HUDEP-2 (cell line): Measurements from ENCODE around the gene SENP6.

ENCODE experiments used
- DNase-seq, 76 experiments: peaks; one replicate each; lab custom pipeline; 2025; ENCODE audit not compliant: unreplicated experiment in 76 of 76; lab: John Stamatoyannopoulos, UW

Gene SENP6

DNA sequence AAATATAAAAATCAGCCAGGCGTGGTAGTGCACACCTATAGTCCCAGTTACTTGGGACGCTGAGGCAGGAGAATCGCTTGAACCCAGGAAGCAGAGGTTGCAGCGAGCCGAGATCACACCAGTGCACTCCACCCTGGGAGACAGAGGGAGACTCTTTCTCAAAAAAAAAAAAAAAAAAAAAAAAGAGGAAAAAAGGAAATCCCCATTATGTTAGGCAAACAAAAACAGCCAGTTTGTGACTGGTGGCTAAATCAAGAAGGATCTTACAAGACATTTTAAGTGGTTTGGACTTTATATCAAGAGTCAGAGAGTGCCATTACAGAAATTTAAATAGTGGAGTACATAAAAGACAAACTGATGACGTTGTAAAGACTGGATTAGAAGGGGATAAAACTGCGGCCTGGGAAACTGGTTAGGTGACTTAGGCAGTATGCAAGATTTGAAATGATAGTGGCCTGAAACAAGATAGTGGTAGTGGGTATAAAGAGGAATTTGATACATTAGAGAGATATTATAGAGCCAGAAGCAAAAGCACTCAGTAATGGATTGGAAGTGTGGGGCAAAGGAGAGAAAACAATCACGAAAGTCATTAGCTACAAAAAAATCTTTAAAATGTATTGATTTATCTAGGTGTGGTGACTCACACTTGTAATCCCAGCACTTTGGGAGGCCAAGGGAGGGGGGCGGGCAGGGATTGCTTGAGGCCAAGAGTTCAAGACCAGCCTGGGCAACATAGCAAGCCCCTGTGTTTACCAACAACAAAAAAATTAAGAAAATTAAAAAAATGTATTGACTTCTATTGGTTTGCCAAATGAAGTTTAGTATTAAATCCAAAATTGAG lies 145.7 kb downstream of the SENP6 start:
- no peak for DNase-seq

DNA sequence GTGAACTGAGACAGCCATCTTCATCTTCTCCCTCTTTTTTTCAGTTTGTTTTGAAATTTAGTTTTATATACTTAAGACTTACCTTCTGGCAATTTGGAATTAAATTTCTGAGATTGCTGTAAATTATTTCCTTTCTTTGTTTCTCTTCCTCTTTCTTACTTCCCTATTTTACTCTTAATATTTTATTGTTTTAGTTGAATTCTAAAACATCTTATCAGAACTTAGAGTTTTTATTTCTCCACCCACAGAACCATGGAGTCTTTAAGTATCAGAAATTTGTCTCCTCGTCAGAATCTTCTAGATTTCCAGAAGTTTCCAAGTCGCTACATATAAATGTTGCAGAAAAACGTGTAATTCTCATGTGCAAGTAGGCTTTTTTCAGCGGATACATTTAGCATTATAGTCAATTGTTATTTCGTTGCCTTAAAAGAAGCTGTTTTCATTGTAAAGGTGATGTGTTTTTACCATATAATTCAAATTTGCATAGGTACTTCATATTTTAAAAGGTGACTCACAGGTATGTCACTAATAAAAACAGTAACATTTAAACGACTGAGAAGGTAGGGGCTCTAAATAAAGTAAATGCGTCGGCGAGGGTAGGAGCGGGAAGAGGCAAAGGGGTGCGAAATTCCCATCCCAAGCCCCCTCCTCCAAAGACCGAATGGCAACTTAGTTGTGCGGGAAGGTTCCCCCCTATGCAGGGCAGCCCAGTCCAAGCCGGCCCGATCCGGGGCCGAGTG lies 146.5 kb downstream of the SENP6 start:
- DNase-seq: peak in 2 of 76 experiments; percentile 16 to 24

DNA sequence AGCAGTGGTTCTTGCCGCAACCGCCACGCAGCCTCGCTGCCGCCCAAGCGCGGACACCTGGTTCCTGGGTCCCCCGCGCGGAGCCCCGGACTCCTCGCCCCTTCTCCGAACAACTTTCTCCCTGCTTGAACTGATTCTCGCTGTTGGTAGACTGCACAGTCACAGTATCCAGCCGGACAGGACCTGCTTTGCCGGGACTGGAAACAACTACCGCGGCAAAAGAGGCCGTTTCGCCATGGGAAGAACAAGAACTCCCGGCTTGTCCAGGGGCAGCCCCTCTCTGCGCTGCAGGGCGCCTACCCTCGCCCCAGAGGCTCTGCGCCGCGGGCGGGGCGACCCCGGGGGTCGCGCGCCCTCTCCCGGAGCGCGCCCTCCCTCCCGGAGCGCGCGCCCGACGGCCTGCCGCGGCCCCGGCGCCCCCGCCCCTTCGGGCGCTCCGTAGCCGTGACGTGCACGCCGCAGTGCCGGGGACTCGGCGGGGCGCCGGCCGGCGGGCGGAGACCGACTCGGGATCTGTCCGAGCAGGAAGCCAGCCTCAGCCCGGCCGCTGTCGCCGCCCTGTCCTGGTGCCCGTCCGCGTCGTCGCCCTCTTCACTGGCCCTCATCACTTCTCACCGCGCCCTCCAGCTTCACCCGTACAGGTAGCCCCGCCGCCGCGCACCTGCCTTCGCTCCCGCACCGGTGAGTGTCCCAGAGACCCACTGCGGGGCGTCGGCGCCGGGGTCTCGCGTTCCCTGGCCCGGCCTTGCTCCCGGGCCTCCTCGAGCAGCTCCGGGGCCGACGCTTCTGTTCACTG lies 147.3 kb downstream of the SENP6 start, which contains the start of gene MYO6:
TSS of gene MYO6 (plus strand) at position 497 of the 796 bp plus-strand sequence. CDS start 68,309 bp downstream, outside the sequence.
- DNase-seq: peak in 52 of 76 experiments; percentile 6 to 66 (median 39)

DNA sequence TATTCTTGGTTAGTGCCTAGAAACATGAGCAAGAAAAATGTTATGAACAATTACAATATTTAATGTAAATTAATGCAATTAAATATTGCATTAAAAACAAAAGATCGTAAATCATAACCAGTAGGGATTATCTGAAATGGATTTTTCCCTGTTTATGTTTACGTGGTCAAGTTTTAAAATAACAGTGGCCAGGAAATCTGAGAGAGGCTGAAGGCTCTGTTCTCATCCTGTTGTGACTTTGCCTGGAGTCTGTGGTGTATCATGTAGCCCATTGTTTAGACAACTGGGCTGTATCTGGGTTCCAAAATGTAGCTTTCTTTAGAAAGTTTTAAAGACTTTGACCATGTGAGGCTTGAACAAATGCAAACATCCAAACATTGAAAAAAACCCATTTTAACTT lies 149.8 kb downstream of the SENP6 start:
- no peak for DNase-seq

DNA sequence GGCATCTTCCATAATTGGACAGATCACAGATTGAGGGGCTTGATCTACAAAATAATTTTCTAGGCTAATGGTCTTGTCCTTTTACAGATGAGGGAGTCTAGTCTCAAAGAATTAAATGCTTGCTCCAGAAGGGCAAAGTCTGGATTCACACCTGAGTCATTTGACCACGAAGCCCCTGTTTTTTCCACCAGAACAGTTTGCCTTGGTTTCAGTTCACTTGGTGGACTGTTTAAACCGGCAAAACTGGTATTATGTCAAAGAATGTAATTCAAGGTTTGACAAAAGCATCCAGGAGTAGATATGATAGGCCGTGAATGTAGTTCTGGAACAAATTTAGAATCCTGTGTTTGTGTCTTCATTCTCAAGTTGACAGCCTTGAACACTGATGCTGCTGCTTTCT lies 150.7 kb downstream of the SENP6 start:
- no peak for DNase-seq

DNA sequence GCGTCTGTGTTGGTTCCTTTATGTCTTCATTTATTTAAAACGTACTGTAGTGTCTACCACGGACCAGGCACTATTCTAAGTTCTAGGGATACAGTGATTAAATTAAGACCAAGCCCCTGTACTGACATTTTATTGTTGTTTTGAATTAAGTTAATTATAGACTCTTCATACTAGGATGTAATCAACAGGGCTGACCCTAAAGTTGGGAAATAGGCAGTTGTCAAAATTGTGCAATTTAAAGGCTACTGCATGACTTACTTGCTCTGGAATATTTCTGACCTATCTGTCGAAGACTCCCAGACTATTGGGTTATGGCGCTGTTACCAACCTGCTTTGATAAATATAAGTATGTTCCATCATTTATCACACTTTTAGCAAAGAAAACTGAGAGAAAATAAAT lies 154.0 kb downstream of the SENP6 start:
- no peak for DNase-seq

DNA sequence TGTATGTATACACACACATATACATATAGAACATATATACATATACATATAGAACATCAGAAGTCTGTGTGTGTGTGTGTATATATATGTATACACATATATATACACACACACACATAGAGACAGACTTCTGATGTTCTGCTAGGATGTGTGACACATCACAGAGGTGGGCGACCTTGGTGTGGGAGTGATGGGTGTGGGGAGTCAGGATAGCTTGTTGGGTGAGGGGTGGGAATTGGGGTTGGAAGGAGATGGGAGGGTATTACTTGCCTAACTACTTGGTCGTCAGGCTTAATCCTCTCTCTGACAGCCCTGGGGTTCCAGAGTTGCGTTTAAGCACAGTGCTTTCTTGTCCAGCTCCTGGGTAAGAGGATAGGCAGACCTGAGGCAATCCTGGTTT lies 155.6 kb downstream of the SENP6 start:
- DNase-seq: no peak

DNA sequence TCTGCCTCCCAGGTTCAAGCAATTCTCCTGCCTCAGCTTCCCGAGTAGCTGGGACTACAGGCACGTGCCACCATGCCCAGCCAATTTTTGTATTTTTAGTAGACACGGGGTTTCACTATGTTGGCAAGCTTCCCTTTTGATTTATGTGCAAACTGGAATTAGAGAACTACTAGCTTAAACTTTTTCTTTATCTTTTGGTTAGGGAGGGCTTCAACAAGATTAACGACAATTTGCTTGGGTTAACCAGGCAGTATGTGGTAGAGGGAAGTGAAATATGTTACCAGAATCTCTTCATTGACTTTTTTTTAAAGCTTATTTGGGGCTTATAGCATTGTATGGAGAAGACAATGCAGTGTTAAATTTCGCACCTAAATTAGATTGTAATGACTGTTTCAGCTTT lies 156.4 kb downstream of the SENP6 start:
- no peak for DNase-seq

DNA sequence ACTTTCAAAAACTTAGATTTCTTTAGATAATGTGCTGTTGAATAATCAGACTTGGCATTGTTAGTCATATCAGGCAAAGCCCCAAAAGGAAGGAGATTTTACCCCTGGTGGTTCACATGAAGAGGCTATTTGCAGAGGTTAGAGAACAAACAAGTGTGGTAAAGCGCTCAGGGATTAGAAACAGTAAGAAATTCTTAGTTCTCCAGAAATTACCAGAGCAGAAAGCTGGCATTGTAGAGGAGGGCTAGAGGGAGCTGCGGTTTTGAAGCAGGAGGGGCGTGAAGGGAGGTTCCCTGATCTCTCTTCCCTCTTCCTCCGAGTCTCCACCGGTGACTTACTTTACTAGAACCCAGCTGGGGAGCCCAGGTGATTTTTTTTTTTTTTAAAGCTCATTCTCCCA lies 157.5 kb downstream of the SENP6 start:
- no peak for DNase-seq

DNA sequence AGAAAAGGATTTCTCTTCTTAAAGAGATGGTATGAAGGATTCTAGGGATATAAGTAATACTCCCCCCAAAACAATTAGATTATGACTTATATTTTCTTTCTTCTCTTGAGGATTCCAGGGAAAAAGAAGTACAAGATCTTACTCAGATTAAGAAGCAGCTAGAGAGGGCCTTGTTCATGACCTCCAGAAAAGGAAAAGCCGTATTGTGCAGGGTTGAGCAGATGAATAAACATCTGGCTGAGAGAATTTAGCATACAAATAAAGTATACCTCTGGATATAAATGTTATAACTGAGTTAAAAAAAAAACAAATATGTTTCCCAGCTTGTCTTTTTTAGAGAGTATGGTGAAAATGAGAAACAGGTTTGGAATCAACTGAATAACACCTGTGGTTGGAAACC lies 158.6 kb downstream of the SENP6 start:
- no peak for DNase-seq

DNA sequence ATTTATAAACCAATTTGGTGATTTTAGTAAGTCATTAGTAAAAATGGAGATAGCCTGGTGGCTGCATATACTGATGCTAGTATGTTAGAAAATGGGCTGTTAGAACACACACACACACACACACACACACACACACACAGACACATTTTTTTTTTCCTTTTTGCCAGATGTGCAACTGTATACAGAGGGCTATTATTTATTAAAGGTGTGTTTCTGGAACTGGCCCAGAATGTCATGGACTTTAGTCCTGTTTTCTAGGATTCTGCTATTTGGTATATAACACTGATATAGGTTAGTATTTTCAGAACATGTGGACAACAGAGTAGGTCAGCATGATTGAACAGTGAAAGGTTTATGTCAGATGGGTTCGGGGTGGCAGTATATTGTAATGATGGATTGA lies 159.8 kb downstream of the SENP6 start:
- DNase-seq: no peak

DNA sequence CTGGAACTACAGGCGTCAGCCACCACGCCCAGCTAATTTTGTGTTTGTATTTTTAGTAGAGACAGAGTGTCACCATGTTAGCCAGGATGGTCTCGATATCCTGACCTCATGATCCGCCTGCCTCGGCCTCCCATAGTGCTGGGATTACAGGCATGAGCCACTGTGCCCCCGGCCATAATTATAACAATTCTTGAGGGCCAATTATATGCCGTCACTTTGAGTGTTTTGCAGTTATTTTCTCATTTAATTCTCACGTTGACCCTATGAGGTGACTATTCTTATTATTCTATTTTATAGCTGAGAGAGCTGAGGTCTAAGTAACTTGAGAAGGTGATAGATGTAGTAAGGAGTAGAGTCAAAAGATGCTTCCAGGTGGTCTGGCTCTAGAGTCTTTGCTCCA lies 160.4 kb downstream of the SENP6 start:
- DNase-seq: no peak

DNA sequence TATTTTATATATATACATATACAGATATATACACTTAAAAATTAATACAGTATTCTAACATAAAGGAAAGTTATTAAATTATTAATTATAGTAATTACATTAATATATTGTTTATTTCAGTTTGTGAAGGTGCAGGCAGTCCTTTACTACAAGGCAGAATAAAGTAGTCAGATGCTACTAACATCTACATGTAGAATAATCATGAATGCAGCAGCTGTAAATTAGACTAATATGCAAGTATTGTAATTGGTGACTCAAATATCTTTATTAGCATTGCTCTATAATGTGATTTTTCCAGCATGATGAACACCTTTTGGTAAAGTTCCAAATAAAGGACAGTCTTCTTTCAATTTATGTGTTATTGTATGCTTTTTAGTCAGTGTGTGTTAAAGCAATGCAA lies 164.7 kb downstream of the SENP6 start:
- DNase-seq: no peak
